GM18909 (cell line): ENCODE results near the gene EYS.

Experiments
- ATAC-seq: cut with Tn5 transposase; IDR thresholded peaks from one replicate; pipeline ENCODE4 v1.9.1; 2021; ENCODE audit warnings: mild to moderate bottlenecking; ENCODE audit not compliant: unreplicated experiment, poor library complexity

Gene EYS

DNA sequence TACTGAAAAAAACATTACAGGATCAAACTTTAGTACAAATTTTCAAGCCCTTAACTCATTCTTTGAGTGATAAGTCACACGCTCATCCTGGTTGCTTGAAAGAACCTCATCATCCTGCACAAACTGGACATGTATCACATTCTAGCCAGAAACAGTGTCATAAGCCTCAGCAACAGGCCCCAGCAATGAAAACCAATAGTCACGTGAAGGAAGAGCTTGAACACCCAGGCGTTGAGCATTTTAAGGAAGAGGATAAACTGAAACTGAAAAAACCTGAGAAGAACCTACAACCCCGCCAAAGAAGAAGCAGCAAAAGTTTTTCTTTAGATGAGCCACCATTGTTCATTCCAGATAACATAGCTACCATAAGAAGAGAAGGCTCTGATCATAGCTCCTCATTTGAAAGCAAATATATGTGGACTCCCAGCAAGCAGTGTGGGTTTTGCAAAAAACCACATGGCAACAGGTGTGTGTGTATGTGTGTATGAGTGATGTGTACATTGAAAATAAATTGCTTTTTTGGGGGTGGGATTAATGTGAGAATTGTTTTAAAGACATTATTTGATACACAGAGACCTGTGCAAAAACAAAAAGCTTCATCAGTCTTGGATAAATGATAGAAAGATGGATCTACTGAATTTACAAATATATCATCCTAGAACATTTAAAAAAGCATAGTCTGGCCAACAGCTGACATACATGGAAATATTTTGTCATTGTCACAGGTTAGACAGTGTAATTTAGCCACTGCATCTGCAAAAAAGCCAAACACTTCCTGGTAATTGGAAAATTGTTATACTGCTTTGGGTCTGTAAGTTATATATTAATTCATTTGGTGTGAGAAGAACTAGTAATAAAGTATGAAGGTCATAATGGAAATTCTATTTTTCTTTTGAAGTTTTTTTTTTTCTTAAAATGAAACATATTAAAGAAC, 2021.3 kb downstream of the EYS start:
- ATAC-seq = peak; percentile 88

GRCh38 chr6:63683071-63683603, 2023.9 kb downstream of the EYS start:
- ATAC-seq = no peak

GRCh38 chr6:63677282-63677681, 2029.7 kb downstream of the EYS start:
- ATAC-seq = no peak

GRCh38 chr6:63676412-63677114, 2030.5 kb downstream of the EYS start:
- ATAC-seq = no peak

DNA sequence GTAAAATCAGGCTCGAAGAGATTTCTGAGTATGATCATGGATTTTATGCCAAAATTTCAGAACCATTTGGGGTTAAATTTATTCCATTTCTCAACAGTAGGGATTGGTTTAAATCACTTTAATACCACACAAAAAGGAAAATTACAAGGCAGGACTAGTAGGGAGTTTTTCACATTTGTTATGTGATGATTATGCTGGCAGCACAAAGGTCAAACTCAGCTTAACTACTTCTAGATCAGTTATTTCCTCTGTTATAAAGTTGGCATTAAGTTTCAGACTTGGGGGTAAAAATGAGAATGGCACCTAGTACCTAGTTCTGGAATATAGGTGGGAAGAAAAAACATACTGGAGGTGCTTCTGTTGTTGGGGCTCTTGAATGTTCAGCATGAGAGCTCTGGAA, 2031.9 kb downstream of the EYS start:
- ATAC-seq = no peak

DNA sequence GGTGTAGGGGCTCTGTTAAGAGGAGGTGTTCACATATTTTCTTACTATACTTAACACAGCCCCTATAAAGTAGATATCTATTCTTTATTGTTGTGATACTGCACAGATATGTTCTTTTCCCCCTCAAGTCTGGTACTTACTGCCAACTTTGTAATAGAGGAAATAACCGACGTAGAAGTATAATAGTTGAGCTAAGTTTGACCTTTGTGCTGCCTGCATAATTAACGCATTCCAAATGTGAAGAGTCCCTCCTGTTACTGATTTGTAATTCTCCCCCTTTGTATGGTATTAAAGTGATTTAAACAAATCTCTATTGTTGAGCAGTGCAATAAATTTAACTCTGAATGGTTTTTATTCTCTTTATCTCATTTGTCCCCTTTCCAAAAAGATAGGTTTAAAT, 2032.4 kb downstream of the EYS start:
- ATAC-seq = no peak

GRCh38 chr6:63673692-63674091, 2033.3 kb downstream of the EYS start:
- no peak for ATAC-seq

DNA sequence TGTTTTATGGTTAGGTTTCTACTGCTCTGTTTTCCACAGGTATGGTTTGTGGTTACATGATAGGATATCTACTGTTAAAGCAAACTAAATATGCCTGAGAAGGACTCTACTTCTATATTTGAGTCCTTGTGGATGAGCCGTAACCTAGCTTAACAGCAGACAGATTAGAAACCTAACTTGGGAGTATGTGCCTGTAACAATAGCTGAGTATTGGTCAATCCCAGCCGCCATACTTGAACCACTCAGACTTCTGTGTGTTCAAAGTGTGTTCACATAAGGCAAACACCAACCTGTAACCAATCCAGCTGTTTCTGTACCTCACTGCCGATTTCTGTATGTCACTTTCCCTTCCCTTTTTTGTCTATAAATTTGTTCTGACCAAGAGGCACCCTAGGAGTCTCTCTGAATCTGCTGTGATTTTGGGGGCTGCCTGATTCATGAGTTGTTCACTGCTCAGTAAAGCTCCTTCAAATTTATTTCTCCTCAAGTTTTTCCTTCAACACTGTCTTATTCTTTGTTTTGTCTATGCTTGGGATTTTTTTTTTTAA, 2034.4 kb downstream of the EYS start:
- ATAC-seq = no peak

GRCh38 chr6:63671098-63671754, 2035.8 kb downstream of the EYS start:
- no peak for ATAC-seq
